Glutamatergic neuron (in vitro differentiated cells): ENCODE data around the gene SUSD6. TPM values are rescaled to one million over a fixed set of nuclear protein-coding genes. Genes with fewer than 3 reads are reported as not detected.

Experiments used
- DNase-seq: peaks from one replicate; pipeline ENCODE4 v3.0.0; 2022
- H3K27ac Mint-ChIP-seq: one replicate; pipeline ENCODE4 v1.8.0; 2020; ENCODE audit warnings: mild to moderate bottlenecking, mixed read lengths, inconsistent platforms; ENCODE audit not compliant: unreplicated experiment
- H3K27me3 Mint-ChIP-seq: one replicate; pipeline ENCODE4 v1.8.0; 2020; ENCODE audit warnings: mild to moderate bottlenecking, moderate library complexity, mixed read lengths, inconsistent platforms; ENCODE audit not compliant: unreplicated experiment
- H3K36me3 Mint-ChIP-seq: one replicate; pipeline ENCODE4 v1.8.0; 2020; ENCODE audit warnings: mild to moderate bottlenecking, mixed read lengths, inconsistent platforms; ENCODE audit not compliant: unreplicated experiment
- H3K4me1 Mint-ChIP-seq: one replicate; pipeline ENCODE4 v1.8.0; 2020; ENCODE audit warnings: mild to moderate bottlenecking, low read depth, mixed read lengths, inconsistent platforms; ENCODE audit not compliant: unreplicated experiment
- H3K4me3 Mint-ChIP-seq: one replicate; pipeline ENCODE4 v1.8.0; 2020; ENCODE audit warnings: mild to moderate bottlenecking, mixed read lengths, inconsistent platforms; ENCODE audit not compliant: unreplicated experiment
- H3K9me3 Mint-ChIP-seq: one replicate; pipeline ENCODE4 v1.8.0; 2020; ENCODE audit warnings: mild to moderate bottlenecking, moderate library complexity, mixed read lengths, inconsistent platforms; ENCODE audit not compliant: unreplicated experiment
- long read RNA-seq: library from polyadenylated mRNA; unstranded; transcript quantifications from one replicate; pipeline ENCODE4 v2.0.0, GENCODE V29; 2020; ENCODE audit not compliant: unreplicated experiment
- total RNA-seq: library from RNA; stranded (reverse); fragmentation: NEBNext Ultra II Directional; extraction: Animal tissue kit (Norgen Biotek cat#: 25700); gene quantifications from one replicate; pipeline ENCODE4 v1.2.1, GENCODE V29; 2021; ENCODE audit not compliant: unreplicated experiment
- TF ChIP-seq, protein P1 (sequence below): fragments of 200-600 bp; sonication (generic); IDR thresholded peaks from one replicate; pipeline ENCODE4 v1.5.0; 2021; ENCODE audit not compliant: partially characterized antibody, unreplicated experiment

SUSD6 gene, protein sequence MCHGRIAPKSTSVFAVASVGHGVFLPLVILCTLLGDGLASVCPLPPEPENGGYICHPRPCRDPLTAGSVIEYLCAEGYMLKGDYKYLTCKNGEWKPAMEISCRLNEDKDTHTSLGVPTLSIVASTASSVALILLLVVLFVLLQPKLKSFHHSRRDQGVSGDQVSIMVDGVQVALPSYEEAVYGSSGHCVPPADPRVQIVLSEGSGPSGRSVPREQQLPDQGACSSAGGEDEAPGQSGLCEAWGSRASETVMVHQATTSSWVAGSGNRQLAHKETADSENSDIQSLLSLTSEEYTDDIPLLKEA
- 106 TPM for total RNA-seq
- long read RNA-seq, full-length matches to known transcripts, result 1 of 12 reads
- long read RNA-seq, partial matches to known transcripts, result 0 of 12 reads
- long read RNA-seq, other reads (novel, unspliced or antisense), result 11 of 12 reads

GRCh38 chr14:69611172-69612013, at the start of gene SUSD6:
Gene SUSD6 (plus strand): TSS chr14:69611596. CDS start chr14:69658593, 46,997 bp downstream.
- H3K4me1 Mint-ChIP-seq, result peaks cover 43% of the 10 kb centered on the region
- H3K36me3 Mint-ChIP-seq, result no peaks in the 10 kb centered on the region
- H3K9me3 Mint-ChIP-seq, result peaks cover 5% of the 10 kb centered on the region
- TF ChIP-seq, protein P1, sequence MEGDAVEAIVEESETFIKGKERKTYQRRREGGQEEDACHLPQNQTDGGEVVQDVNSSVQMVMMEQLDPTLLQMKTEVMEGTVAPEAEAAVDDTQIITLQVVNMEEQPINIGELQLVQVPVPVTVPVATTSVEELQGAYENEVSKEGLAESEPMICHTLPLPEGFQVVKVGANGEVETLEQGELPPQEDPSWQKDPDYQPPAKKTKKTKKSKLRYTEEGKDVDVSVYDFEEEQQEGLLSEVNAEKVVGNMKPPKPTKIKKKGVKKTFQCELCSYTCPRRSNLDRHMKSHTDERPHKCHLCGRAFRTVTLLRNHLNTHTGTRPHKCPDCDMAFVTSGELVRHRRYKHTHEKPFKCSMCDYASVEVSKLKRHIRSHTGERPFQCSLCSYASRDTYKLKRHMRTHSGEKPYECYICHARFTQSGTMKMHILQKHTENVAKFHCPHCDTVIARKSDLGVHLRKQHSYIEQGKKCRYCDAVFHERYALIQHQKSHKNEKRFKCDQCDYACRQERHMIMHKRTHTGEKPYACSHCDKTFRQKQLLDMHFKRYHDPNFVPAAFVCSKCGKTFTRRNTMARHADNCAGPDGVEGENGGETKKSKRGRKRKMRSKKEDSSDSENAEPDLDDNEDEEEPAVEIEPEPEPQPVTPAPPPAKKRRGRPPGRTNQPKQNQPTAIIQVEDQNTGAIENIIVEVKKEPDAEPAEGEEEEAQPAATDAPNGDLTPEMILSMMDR, result no peak
- H3K27ac Mint-ChIP-seq, result peak within 1 kb of the TSS; percentile 89
- peak within 1 kb of the TSS; percentile 96 for H3K4me3 Mint-ChIP-seq
- peak; percentile 92 for DNase-seq
- peaks cover 12% of the 10 kb centered on the region for H3K27me3 Mint-ChIP-seq

- peak overlapping the region; percentile 10 for H3K27ac Mint-ChIP-seq
- no peak for DNase-seq
- peaks cover 21% of the 10 kb centered on the region for H3K4me1 Mint-ChIP-seq
- H3K4me3 Mint-ChIP-seq, result no peak overlapping the region
- peaks cover 11% of the 10 kb centered on the region for H3K9me3 Mint-ChIP-seq
- no peaks in the 10 kb centered on the region for H3K36me3 Mint-ChIP-seq
- TF ChIP-seq, protein P1, result no peak
- H3K27me3 Mint-ChIP-seq, result peaks cover 6% of the 10 kb centered on the region
Observed at GRCh38 chr14:69561893-69562292, 49.5 kb upstream of the SUSD6 start.

DNA sequence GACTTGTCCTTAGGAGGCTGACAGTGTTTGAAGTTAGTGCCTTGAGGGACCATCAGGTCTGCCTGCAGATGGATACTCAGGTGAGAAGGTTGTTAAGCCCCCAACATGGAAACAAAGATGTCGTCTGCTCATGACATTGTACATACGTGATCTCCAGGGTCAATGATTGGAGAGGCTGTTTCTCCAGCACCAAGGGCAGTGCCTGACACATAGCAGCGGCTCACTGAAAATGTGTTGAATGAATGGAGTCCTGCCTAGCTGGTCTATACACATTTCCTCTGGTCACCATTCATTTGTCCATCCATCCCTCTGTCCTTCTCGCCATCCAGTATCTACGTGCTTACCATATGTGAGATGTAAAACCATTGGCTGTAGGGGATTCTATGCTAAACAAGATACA, 43.8 kb upstream of the SUSD6 start:
- H3K4me1 Mint-ChIP-seq, result peaks cover 11% of the 10 kb centered on the region
- H3K9me3 Mint-ChIP-seq, result peaks cover 6% of the 10 kb centered on the region
- H3K27ac Mint-ChIP-seq, result no peak overlapping the region
- peaks cover 6% of the 10 kb centered on the region for H3K27me3 Mint-ChIP-seq
- DNase-seq, result no peak
- TF ChIP-seq, protein P1, result no peak
- peaks cover 16% of the 10 kb centered on the region for H3K36me3 Mint-ChIP-seq
- H3K4me3 Mint-ChIP-seq, result no peak overlapping the region

DNA sequence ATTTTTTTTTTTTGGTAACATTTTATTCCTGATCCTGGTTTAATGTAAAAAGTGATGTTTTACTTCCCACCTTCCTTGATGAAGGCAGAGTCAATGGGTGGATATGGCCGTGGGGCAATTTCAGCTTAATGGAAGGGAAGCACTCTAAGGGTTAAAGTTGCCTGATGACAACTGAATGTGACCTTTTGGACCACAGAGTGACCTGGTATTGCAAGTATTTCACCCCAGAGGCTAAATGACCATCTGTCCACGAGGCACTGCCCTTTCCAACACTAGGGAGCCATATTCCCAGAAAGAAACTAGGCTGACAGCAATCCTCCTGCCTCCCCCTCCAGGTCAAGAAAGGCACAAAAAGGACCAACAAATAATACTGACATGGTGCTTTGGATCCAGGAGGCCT, 41.5 kb upstream of the SUSD6 start:
- H3K36me3 Mint-ChIP-seq, result peaks cover 16% of the 10 kb centered on the region
- H3K27ac Mint-ChIP-seq, result peak overlapping the region; percentile 28
- H3K4me1 Mint-ChIP-seq, result peaks cover 11% of the 10 kb centered on the region
- peaks cover 9% of the 10 kb centered on the region for H3K27me3 Mint-ChIP-seq
- TF ChIP-seq, protein P1, result no peak
- peak overlapping the region; percentile 55 for H3K4me3 Mint-ChIP-seq
- no peak for DNase-seq
- peaks cover 8% of the 10 kb centered on the region for H3K9me3 Mint-ChIP-seq
